Amniotic stem cell (primary cell): ENCODE measurements around the gene INPP5A.
"Not testable (repeated sequence)": the region's sequence is repeated elsewhere in the genome, so short reads cannot be mapped to it uniquely, and the experiment has no call there.

ENCODE experiments used
- DNase-seq: peaks from one replicate; lab custom pipeline; 2025; lab: John Stamatoyannopoulos, UW

The INPP5A gene

GRCh38 chr10:132696204-132696603 lies 158.6 kb downstream of the INPP5A start:
- no peak for DNase-seq

- no peak for DNase-seq
These were observed 159.4 kb downstream of the INPP5A start for GRCh38 chr10:132696728-132697577.

GRCh38 chr10:132697578-132698200 lies 160.1 kb downstream of the INPP5A start:
- DNase-seq, result no peak

GRCh38 chr10:132698211-132698751 lies 160.7 kb downstream of the INPP5A start:
- no peak for DNase-seq

- DNase-seq, result no peak
These were observed 161.3 kb downstream of the INPP5A start for GRCh38 chr10:132698761-132699391.

- DNase-seq, result no peak
These were observed 162.0 kb downstream of the INPP5A start for GRCh38 chr10:132699411-132700155.

GRCh38 chr10:132700156-132701098 lies 162.8 kb downstream of the INPP5A start:
- DNase-seq, result no peak

GRCh38 chr10:132701099-132701845 lies 163.7 kb downstream of the INPP5A start:
- DNase-seq, result no peak

- no peak for DNase-seq
These were observed 164.2 kb downstream of the INPP5A start for GRCh38 chr10:132701846-132702190.

- DNase-seq, result no peak
These were observed 165.2 kb downstream of the INPP5A start for GRCh38 chr10:132702601-132703418.

GRCh38 chr10:132703419-132704007 lies 165.9 kb downstream of the INPP5A start:
- DNase-seq, result no peak

GRCh38 chr10:132704008-132704814 lies 166.6 kb downstream of the INPP5A start:
- no peak for DNase-seq

GRCh38 chr10:132704815-132705064 lies 167.2 kb downstream of the INPP5A start:
- not testable (repeated sequence) for DNase-seq

GRCh38 chr10:132705173-132705572 lies 167.6 kb downstream of the INPP5A start:
- DNase-seq, result no peak

- no peak for DNase-seq
These were observed 168.4 kb downstream of the INPP5A start for GRCh38 chr10:132705943-132706342.

GRCh38 chr10:132706701-132707100 lies 169.1 kb downstream of the INPP5A start:
- DNase-seq, result no peak

- DNase-seq, result no peak
These were observed 169.7 kb downstream of the INPP5A start for GRCh38 chr10:132707121-132707775.

GRCh38 chr10:132707776-132708171 lies 170.2 kb downstream of the INPP5A start:
- no peak for DNase-seq
